Esophagus muscularis mucosa (tissue), 4 donors: ENCODE measurements around the gene IQGAP2.

ENCODE experiments used
- CTCF ChIP-seq, 3 experiments: fragments of 200-600 bp in 2 of 3; fragments of 450-650 bp in 1 of 3; sonication (generic) in 2 of 3; IDR thresholded peaks; one replicate each; pipeline ENCODE4 v1.5.1; 2017 to 2019; ENCODE audit warnings: antibody characterized with exemption in 3 of 3, mild to moderate bottlenecking in 2 of 3, moderate library complexity in 1 of 3
- EP300 ChIP-seq: sonication (generic); formaldehyde crosslinking; IDR thresholded peaks from one replicate; pipeline ENCODE4 v1.6.1; 2017; ENCODE audit warnings: antibody characterized with exemption
- POLR2A ChIP-seq: fragments of 450-650 bp; IDR thresholded peaks from one replicate; pipeline ENCODE4 v1.6.1; 2017; ENCODE audit warnings: antibody characterized with exemption, moderate library complexity, mild to moderate bottlenecking, low read depth
- POLR2AphosphoS5 ChIP-seq, 2 donors: sonication (generic); formaldehyde crosslinking; IDR thresholded peaks; one replicate each; pipeline ENCODE4 v1.6.1; 2017; ENCODE audit warnings: antibody characterized with exemption in 2 of 2

- TF ChIP-seq CTCF (IDR thresholded peaks at IDR 0.05), result no peak
- TF ChIP-seq EP300, result no peak
- TF ChIP-seq POLR2A, result no peak
- no peak for TF ChIP-seq POLR2AphosphoS5 (IDR thresholded peaks at IDR 0.05)
Observed at GRCh38 chr5:76379316-76379715, 23.8 kb upstream of the IQGAP2 start.
